A673 (cell line): Measurements from ENCODE around the gene OR2H2.

Experiments used
- EZH2 ChIP-seq: fragments of 200-600 bp; sonication (generic); IDR thresholded peaks from 2 replicates; pipeline ENCODE4 v1.6.1; 2017; ENCODE audit warnings: borderline replicate concordance, low read depth, mild to moderate bottlenecking, mixed read lengths, antibody characterized with exemption, low read length; ENCODE audit not compliant: poor library complexity, severe bottlenecking
- TF ChIP-seq, protein P1 (sequence below): fragments of 300-800, 200-600 bp; sonication (generic); conservative IDR thresholded peaks from 2 replicates; pipeline ENCODE4 v1.5.1; 2017; ENCODE audit warnings: low read depth, mild to moderate bottlenecking, antibody characterized with exemption, low read length, moderate library complexity, mixed read lengths

DNA sequence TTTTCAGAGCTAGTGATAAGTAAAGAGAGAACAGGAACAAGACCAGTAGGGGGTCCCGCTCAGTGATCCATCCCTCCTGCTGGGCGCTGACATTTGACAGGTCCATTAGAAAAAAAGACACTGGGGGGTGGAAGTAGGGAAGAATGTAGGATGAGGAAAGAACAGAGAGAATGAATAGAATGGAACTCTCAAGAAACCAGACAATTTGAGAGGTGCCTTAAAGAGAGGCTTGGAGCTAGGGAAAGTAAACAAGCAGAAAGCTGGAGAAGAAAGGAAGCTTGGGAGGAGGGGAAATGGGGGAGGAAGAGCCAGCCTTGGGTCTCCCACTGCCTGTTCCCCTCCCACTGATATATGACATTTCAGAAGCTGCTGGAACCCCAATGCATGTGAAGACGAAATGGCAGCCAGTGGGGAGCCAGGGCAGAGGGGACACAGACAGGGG, 39.6 kb downstream of the OR2H2 start:
- TF ChIP-seq, protein P1, sequence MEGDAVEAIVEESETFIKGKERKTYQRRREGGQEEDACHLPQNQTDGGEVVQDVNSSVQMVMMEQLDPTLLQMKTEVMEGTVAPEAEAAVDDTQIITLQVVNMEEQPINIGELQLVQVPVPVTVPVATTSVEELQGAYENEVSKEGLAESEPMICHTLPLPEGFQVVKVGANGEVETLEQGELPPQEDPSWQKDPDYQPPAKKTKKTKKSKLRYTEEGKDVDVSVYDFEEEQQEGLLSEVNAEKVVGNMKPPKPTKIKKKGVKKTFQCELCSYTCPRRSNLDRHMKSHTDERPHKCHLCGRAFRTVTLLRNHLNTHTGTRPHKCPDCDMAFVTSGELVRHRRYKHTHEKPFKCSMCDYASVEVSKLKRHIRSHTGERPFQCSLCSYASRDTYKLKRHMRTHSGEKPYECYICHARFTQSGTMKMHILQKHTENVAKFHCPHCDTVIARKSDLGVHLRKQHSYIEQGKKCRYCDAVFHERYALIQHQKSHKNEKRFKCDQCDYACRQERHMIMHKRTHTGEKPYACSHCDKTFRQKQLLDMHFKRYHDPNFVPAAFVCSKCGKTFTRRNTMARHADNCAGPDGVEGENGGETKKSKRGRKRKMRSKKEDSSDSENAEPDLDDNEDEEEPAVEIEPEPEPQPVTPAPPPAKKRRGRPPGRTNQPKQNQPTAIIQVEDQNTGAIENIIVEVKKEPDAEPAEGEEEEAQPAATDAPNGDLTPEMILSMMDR, result no peak
- no peak for TF ChIP-seq EZH2
